ENCODE data around the gene SH3PXD2B.

The SH3PXD2B gene

GRCh38 chr5:172454358-172455086, at the start of gene SH3PXD2B:
Gene SH3PXD2B (minus strand): TSS chr5:172454525. CDS start chr5:172454352, 173 bp downstream.
- peak; percentile 62 to 66 for DNase-seq

- peak; percentile 35 to 51 for DNase-seq
Measured at GRCh38 chr5:172502969-172503368, 48.6 kb upstream of the SH3PXD2B start.

GRCh38 chr5:172502410-172502809, 48.1 kb upstream of the SH3PXD2B start:
- DNase-seq, result no peak

GRCh38 chr5:172501708-172502320, 47.5 kb upstream of the SH3PXD2B start:
- no peak for DNase-seq

GRCh38 chr5:172499287-172499686, 45.0 kb upstream of the SH3PXD2B start:
- DNase-seq, result no peak

GRCh38 chr5:172498431-172499129, 44.3 kb upstream of the SH3PXD2B start:
- DNase-seq, result no peak

- no peak for DNase-seq
Measured at GRCh38 chr5:172497591-172498255, 43.4 kb upstream of the SH3PXD2B start.

GRCh38 chr5:172496671-172497371, 42.5 kb upstream of the SH3PXD2B start:
- peak in 1 of 2 experiments; percentile 12 for DNase-seq

GRCh38 chr5:172494630-172495505, 40.5 kb upstream of the SH3PXD2B start:
- DNase-seq, result no peak

- DNase-seq, result no peak
Measured at GRCh38 chr5:172493906-172494305, 39.6 kb upstream of the SH3PXD2B start.

- DNase-seq, result no peak
Measured at GRCh38 chr5:172493461-172493860, 39.1 kb upstream of the SH3PXD2B start.

- no peak for DNase-seq
Measured at GRCh38 chr5:172493002-172493401, 38.7 kb upstream of the SH3PXD2B start.

GRCh38 chr5:172492097-172492840, 37.9 kb upstream of the SH3PXD2B start:
- no peak for DNase-seq

- DNase-seq, result no peak
Measured at GRCh38 chr5:172491481-172491880, 37.2 kb upstream of the SH3PXD2B start.

- DNase-seq, result no peak
Measured at GRCh38 chr5:172490514-172491461, 36.5 kb upstream of the SH3PXD2B start.

- DNase-seq, result no peak
Measured at GRCh38 chr5:172488221-172488620, 33.9 kb upstream of the SH3PXD2B start.

- DNase-seq, result no peak
Measured at GRCh38 chr5:172487671-172488070, 33.3 kb upstream of the SH3PXD2B start.

GRCh38 chr5:172486912-172487311, 32.6 kb upstream of the SH3PXD2B start:
- DNase-seq, result no peak

GRCh38 chr5:172486451-172486850, 32.1 kb upstream of the SH3PXD2B start:
- DNase-seq, result no peak
